Putamen (tissue), 1 donor: ENCODE results near the gene KRTAP13-1.

Experiments used
- DNase-seq: peaks from one replicate; pipeline ENCODE4 v3.0.0-alpha.2; 2016; ENCODE audit warnings: low spot score

KRTAP13-1 gene, protein sequence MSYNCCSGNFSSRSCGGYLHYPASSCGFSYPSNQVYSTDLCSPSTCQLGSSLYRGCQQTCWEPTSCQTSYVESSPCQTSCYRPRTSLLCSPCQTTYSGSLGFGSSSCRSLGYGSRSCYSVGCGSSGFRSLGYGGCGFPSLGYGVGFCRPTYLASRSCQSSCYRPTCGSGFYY

DNA sequence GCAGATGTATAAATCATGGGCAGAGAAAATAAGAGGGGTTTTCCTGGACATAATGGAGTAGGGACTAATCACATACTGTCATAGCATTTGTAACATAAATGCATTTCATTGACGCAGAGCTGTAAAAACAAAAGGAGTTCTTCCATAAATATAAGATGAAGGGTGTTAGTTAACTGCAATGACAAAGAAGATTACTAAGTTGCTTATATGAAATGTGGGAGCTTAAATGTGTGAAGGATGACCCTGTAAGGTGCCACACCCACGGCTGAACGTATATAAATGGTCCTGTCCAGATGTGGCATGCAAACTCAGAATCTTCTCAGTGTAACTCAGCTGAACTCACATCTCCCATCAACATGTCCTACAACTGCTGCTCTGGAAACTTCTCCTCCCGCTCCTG, at the start of gene KRTAP13-1:
Gene KRTAP13-1, plus strand, starts transcription at position 301 of the 400 bp plus-strand sequence. Its CDS starts 56 bp downstream, at position 357.
- DNase-seq: no peak

DNA sequence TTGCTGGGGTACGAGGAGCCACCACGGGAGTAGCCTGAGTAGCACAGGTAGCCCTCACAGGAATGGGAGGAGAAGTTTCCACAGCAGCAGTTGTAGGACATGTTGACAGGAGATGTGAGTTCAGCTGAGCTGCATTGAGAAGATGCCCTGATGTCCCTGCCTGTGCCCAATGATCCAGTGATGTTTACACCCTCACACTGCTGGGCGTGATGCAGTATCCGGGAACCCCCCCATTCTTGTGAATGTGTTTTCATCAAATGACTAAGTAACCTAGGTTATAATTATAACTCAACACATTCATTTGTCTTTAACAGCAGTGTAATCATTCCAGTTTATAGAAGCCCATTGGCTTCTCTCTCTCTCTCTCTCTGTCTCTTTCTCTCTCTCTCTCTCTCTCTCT, 47.3 kb upstream of the KRTAP13-1 start, which contains the start of gene KRTAP23-1:
Gene KRTAP23-1, minus strand, starts transcription at position 101 of the 400 bp plus-strand sequence. Its CDS starts 0 bp downstream, at position 101.
- no peak for DNase-seq

DNA sequence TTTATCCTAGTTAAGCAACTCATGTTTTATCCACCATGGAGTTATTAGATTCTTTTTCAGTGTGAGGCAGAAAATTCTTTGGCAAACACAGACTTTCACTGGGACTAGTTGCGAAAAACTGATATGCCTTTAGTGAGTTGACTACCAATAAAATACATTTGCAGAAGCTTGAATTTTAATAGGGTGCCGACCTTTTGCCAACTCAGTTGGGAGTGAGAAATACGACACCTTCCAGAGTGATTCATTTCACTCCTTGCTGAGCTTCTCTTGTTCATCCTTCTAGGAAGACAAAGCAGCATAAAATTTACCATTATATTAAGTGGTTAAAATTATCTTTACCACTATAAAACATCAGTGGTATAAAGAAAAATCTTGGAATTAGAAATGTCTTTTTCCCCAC, 46.3 kb upstream of the KRTAP13-1 start:
- DNase-seq: no peak

DNA sequence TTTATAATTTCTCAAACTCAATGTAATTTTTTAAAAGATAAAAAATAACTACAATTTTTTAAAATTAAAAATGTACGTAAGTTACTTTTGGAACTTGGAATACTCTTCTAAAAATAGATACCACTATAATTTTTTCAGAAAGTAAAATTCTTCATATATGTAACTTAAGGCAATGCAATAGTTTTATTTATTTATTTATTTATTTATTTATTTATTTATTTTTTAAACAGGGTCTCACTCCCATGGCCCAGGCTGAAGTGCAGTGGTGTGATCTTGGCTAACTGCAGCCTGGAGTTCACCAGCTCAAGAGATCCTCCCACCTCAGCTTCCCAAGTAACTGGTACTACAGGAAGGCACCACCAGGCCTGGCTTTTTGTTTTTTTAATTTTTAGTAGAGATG, 44.3 kb upstream of the KRTAP13-1 start:
- no peak for DNase-seq

DNA sequence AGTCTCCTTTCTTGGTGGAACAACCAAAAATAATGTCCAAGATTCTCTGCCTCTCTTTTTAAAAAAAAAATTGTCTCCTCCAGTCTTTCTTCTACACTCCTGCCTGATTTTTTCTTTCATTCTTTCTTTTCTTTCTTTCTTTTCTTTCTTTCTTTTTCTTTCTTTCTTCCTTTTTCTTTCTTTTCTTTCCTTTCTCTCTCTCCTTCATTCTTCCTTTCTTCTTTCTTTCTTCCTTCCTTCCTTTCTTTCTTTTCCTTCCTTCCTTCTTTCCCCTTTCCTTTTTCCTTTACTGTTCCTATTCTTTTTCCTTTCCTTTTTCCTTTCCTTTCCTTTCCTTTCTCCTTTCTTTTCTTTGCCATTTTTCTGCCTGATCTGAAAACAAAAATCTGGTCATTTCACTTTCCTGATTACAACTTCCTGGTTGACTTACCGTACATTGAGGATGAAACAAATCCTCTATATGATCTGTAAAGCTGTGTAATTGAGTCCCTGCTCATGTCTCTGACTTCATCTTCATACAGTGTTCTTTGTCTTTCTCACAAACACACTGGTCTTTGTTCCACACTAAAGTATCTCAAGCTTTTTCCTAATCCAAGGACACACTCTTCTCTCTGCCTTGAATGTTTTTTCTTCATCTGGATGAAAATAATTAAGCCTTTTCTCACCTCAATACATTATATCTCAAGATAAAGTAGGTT, 41.4 kb upstream of the KRTAP13-1 start:
- DNase-seq: no peak

DNA sequence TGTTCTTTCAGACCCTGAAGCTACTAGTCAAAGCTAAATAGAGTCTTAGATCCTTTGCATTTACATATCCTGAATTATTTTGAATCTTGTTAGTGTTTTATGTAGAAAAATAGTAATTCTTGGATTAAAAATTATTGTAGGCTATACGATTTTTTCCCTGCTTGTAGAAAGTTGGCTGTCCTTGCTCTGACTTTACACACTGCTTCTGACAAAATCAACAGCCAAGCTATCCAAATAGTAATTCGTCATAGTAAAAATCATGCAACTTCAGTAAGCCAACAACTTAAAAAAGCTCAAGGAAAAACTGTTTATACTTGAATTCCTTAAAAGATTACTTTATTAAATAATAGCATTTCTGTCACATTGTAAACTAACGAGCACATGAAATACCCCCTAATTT, 39.9 kb upstream of the KRTAP13-1 start:
- DNase-seq: no peak

DNA sequence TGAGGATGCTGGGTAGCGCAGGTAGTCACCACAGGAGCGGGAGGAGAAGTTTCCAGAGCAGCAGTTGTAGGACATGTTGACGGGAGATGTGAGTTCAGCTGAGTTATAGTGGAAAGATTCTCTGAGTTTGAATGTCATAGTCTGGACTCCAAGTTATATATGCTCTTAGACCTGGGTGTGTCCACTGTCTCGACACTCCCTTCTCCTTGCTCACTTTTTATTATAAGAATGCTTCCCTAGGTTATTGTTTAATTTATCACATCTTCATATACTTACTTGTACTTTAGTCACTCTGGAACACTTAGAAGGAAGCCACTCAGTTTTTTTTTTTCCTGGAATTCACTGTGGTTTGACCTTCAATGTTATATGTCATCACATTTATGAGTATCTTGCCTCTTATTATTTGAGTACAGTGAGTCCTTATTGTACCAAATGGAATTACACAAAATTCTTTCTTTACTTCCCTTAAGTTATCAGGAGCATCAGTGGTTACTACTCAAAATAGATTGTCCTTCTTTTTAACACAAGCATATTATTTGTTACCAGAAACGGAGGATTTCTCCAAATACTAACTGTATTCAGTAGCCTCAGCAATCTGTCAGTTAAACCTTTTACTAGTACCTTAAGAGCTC, 23.6 kb upstream of the KRTAP13-1 start, which contains the start of gene KRTAP13-2:
Gene KRTAP13-2, minus strand, starts transcription at position 133 of the 632 bp plus-strand sequence. Its CDS starts 58 bp downstream, at position 75.
- no peak for DNase-seq

DNA sequence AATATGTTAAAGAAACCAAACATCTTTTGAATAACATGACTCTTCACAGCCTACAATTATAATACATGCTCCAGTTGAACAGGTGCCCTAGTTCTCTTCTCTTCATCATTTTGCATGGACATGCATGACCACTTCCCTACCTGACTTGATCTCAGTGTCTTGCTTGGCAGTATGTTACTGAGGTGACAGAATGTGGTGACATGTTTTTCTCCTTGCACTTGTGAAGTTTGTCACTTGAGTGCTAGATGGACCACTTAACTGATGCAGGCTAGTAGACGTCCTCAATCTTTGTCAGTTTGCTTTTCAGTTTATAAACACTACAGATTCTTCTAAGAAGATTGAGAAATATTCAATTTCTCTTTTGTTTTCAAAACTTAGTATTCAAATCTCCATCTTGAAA, 13.6 kb upstream of the KRTAP13-1 start:
- DNase-seq: no peak

DNA sequence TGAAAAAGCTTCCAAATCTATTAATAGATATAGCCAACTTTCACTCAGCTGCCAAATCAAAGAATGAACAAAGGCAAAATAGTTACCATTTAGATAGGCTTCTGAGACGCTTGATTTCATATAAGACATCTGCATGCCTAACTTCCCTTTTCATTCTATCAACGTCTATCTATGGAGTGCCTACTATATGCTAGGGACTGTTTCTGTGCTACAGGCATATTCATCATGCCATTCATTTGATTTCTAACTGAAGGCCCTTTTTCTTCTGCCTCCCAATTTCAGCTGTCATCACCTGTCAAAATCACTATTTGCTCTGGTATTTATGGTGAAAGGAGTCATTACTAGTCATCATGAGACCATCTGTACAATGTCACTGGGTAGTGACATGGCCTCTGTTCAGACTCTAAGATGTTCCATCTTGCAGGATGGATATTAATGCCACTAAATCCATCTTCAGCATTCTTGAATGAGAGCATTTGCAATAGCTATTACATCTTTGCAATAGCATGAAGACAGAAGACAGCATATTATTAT, 4.3 kb upstream of the KRTAP13-1 start:
- no peak for DNase-seq

DNA sequence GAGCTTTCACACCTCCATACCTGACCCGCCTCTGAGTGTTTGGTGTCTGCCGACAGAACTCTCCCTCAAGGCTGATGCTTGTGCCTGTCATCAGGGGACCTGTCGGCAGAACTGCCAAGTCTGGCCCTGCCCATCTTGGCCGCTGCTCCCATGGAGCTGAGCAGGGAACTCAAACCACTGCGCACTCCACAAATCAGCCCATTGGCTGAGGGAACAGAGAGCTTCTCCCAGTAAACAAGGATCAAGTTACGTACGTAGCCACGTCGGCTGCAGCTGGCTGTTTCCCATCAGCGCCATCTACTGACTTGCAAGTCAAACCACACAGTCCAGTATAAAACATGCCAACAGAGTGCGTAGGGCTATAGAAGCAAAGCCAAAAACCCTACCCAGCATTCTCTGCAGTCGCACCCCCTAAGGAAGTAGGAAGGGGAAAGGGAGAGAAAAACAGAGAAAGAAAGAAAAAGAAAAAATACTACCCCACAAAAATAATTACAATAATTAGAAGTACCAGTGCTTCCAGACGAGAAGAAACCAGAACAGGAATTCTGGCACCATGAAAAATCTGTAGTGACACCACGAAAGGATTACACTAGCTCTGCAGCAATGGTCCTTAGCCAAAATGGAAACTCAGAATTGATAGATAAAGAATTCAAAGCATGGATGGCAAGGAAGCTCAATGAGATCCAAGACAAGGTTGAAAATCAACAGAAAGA, 13.1 kb downstream of the KRTAP13-1 start:
- no peak for DNase-seq

DNA sequence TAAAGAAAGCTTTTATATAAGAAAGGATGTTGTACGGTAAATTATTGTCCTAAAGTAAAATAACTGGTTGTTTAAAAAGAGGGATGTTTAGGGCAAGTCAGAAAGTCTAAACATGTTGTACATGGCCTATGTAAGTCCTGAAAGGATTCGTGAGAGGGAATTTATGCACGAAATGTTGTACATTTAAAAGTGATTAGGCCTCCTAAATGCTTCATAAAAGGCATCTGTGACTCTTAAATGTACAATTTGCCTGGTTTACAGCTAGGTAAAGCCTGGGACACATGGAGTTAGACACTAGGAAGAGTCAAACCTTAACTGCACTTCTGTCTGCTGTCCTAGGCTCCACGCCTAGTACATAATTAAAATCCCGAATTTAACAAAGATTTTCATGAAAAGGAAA, 20.2 kb downstream of the KRTAP13-1 start:
- no peak for DNase-seq

DNA sequence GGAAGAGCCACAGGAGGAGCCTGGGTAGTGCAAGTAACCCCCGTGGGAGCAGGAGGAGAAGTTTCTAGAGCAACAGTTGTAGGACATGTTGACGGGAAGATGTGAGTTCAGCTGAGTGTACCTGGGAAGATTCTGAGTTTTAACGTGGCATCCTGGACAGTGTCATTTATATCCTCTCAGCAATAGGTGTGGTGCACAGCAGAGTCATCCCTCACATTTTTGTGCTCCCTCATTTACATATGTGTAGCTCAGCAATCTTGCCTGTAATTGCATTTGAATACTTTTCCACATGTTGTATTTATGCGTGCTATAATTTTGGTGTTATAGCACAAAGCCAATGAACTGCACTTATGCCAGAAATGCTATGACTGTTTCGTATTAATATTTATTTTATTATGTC, 30.0 kb downstream of the KRTAP13-1 start, which contains the start of gene KRTAP13-3:
Gene KRTAP13-3, minus strand, starts transcription at position 101 of the 400 bp plus-strand sequence. Its CDS starts 14 bp downstream, at position 87.
- DNase-seq: no peak

DNA sequence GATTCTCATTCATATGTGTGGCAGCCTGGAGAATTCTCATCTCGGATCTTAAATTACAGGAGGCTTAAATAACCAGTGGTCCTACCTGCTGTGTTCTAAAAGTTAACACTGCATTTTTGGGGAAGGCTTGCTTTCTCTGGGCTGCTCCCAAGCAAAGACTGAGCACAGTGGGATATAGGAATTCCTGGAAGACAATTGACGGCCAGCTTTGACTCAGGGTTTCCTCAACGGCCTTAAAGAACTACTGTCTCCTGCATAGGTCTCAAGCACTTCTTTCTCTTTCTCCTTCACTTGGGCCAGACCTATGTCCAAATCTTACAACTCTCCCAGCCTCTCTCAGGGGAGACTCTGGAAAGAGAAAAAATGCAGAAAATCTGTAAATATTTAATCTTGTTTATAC, 30.9 kb downstream of the KRTAP13-1 start:
- no peak for DNase-seq

DNA sequence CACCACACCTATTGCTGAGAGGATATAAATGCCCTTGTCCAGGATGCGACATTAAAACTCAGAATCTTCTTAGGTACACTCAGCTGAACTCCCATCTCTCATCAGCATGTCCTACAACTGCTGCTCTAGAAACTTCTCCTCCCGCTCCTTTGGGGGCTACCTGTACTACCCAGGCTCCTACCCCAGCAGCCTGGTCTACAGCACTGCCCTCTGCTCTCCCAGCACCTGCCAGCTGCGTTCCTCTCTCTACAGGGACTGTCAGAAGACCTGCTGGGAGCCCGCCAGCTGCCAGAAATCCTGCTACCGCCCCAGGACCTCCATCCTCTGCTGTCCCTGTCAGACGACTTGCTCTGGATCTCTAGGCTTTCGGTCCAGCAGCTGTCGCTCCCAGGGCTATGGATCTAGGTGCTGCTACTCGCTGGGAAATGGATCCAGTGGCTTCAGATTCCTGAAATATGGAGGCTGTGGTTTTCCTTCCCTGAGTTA, 34.4 kb downstream of the KRTAP13-1 start, which contains the start of gene KRTAP13-4:
Gene KRTAP13-4, plus strand, starts transcription at position 51 of the 486 bp plus-strand sequence. Its CDS starts 56 bp downstream, at position 107.
- DNase-seq: no peak

DNA sequence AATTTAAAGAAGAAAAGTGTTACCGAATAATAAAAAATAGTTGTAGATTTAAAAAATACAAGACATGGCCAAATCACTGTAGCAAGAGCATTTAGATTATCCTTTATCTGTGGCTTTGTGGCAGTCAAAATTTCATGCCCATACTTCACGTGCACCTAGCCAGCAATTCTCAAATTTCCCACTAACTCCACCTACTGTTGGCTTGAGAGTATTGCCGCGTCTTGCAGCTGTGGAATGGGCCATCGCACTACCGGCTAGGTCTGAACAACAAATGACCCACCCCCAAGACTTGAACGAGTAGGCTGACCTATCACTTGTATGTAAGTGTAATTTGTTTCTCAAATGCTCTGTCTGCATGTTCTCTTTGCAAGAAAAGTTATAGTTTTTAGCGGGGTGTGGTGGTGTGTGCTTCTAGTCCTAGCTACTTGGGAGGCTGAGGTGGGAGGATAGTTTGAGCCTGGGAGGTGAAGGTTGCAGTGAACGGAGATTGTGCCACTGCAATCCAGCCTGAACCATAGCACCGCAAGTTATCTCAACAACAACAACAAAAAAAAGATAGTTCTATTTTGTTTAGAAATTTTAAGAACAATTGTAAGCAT, 38.3 kb downstream of the KRTAP13-1 start:
- no peak for DNase-seq

DNA sequence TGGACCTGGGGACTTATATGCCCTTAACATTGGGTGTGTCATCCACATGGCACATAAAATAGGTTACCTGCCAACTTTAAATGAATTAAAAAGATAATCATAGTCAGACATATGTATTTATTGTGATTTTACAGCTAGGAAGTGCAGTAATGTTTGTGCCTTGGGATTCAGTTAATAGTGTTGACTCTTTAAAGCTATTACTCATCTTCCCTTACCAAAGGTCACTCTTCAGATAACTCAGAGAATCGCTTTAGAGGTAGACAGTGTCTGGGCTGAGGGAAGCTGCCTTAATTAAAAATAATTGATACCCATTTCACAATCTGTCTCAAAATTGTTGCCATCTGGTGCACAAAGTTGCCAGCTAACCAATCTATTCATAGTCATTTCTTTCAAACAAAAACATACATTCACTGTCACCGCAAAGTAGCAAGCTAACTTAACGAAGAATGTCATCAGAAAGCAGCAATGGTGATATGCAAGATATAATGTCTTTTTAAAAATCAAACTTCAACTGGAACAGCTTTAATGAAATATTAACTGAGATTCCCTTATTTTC, 41.3 kb downstream of the KRTAP13-1 start:
- DNase-seq: no peak

DNA sequence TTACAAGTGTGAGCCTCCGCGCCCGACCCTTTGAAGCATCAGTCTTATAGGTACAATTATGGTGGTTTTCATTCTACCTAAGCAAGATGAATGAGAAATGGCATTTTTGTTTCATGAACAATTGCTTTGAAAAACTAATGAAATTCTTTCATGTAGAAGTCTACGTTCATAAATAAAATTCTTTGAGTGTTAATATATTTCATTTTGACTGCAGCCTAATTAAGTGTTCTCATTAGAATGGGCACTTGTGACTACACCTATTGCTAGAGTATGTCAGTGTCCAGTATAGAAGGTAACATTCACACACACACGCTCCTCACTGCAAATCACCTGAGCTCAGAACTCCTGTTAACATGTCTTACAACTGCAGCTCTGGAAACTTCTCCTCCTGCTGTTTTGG, 44.1 kb downstream of the KRTAP13-1 start, which contains the start of gene KRTAP15-1:
Gene KRTAP15-1, plus strand, starts transcription at position 301 of the 400 bp plus-strand sequence. Its CDS starts 53 bp downstream, at position 354.
- DNase-seq: no peak

DNA sequence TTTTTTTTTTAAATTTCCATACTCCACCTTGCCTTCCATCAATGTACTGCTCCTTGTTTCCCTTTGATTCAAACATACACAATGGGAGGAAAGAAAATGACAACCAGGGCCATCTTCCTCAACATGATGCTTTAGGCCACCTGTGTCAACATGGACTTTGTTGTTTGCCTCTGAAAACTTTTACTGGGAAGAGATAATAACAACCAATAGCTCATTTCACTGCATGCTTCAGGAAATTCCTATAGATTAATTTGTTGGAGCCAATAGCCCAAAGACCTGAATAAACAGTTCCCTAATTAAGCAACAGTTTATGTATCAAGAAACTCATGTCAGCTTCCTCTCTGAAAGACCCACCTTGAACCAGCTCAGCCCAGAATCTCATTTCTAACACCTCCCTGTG, 47.4 kb downstream of the KRTAP13-1 start:
- no peak for DNase-seq

DNA sequence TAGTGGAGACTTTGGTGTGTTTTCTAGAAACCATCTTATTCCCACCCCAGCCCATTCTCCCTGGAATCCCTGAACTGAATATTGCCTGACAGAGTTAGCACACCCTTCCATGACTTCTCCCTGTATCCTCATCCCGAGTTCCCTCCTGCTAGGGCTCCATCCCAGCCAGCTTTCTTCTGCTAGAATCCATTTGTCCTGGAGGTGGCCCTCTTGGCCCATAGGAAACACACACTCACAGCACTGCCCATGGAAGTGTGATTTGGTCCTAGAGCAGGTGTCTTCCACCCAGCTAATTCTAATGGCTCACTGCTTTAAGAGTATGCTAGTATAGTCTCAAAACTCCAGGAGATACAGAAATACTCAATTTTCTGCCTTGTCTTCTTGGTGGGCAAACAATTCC, 48.4 kb downstream of the KRTAP13-1 start:
- DNase-seq: no peak
